ENCODE measurements around the gene LRRC52.

DNA sequence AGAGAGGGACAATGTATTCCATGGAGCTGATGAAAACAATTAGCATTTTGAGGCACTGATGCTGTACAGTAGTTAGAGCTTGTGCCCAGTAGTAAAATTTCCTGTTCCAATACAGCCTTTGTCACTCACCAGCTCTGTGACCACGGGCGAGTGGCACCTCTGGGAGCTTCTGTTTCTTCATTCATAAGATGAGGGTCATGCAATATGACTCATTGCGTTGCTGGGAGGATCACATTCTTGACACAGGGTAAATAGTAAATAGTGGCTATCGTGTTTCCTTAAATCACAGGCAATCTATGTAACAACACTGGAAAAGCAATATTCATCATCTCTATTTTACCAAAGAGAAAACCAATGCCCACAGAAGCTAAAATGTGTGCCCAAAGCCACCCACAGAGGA is 4.5 kb upstream of the LRRC52 start:
- TF ChIP-seq SP1 (IDR thresholded peaks at IDR 0.05) (no peak), TAF1 (conservative IDR thresholded peaks at IDR 0.05) (no peak), YY1 (IDR thresholded peaks at IDR 0.05) (no peak), MAX (IDR thresholded peaks at IDR 0.05) (no peak), EGR1 (IDR thresholded peaks at IDR 0.05; ENCODE audit: low read depth in 2 of 2) (no peak), RAD21 (IDR thresholded peaks at IDR 0.05) (no peak), ZBTB33 (IDR thresholded peaks at IDR 0.05) (no peak), REST (IDR thresholded peaks at IDR 0.05) (no peak), JUND (IDR thresholded peaks at IDR 0.05) (no peak), RXRA (IDR thresholded peaks at IDR 0.05) (no peak), FOXA1 (IDR thresholded peaks at IDR 0.05) (no peak)
- TF ChIP-seq, protein P1, sequence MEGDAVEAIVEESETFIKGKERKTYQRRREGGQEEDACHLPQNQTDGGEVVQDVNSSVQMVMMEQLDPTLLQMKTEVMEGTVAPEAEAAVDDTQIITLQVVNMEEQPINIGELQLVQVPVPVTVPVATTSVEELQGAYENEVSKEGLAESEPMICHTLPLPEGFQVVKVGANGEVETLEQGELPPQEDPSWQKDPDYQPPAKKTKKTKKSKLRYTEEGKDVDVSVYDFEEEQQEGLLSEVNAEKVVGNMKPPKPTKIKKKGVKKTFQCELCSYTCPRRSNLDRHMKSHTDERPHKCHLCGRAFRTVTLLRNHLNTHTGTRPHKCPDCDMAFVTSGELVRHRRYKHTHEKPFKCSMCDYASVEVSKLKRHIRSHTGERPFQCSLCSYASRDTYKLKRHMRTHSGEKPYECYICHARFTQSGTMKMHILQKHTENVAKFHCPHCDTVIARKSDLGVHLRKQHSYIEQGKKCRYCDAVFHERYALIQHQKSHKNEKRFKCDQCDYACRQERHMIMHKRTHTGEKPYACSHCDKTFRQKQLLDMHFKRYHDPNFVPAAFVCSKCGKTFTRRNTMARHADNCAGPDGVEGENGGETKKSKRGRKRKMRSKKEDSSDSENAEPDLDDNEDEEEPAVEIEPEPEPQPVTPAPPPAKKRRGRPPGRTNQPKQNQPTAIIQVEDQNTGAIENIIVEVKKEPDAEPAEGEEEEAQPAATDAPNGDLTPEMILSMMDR (IDR thresholded peaks at IDR 0.05; ENCODE audit: low read depth, low read length, missing input control) = no peak
- TF ChIP-seq, protein P2, sequence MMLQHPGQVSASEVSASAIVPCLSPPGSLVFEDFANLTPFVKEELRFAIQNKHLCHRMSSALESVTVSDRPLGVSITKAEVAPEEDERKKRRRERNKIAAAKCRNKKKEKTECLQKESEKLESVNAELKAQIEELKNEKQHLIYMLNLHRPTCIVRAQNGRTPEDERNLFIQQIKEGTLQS (IDR thresholded peaks at IDR 0.05) = no peak
